Body of pancreas (tissue), 4 donors: Measurements from ENCODE around the gene STK39.

Experiments
- CTCF ChIP-seq, 7 experiments: fragments of 450-650 bp in 4 of 7; fragments of 200-600 bp in 3 of 7; sonication (generic) in 3 of 7; IDR thresholded peaks; one replicate each; pipeline ENCODE4 v1.5.1; 2016 to 2019; ENCODE audit warnings: antibody characterized with exemption in 7 of 7
- POLR2A ChIP-seq, 3 donors: fragments of 450-650 bp; IDR thresholded peaks; one replicate each; pipeline ENCODE4 v1.6.1; 2016; ENCODE audit warnings: antibody characterized with exemption in 3 of 3, mild to moderate bottlenecking in 2 of 3

- TF ChIP-seq CTCF (IDR thresholded peaks at IDR 0.05) (no peak), POLR2A (IDR thresholded peaks at IDR 0.05) (no peak)
These were observed 117.0 kb downstream of the STK39 start for GRCh38 chr2:168130346-168130745.
